CD4-positive, alpha-beta T cell treated with Interleukin-6 at 100 ng/mL for 8 hours (primary cell): ENCODE data around the gene HINT3.
"Not testable (repeated sequence)": the region's sequence is repeated elsewhere in the genome, so short reads cannot be mapped to it uniquely, and the experiment has no call there.

Source experiments
- DNase-seq: peaks from one replicate; pipeline ENCODE4 v3.0.0-alpha.2; 2020; ENCODE audit warnings: mixed read lengths, low spot score

The HINT3 gene

DNA sequence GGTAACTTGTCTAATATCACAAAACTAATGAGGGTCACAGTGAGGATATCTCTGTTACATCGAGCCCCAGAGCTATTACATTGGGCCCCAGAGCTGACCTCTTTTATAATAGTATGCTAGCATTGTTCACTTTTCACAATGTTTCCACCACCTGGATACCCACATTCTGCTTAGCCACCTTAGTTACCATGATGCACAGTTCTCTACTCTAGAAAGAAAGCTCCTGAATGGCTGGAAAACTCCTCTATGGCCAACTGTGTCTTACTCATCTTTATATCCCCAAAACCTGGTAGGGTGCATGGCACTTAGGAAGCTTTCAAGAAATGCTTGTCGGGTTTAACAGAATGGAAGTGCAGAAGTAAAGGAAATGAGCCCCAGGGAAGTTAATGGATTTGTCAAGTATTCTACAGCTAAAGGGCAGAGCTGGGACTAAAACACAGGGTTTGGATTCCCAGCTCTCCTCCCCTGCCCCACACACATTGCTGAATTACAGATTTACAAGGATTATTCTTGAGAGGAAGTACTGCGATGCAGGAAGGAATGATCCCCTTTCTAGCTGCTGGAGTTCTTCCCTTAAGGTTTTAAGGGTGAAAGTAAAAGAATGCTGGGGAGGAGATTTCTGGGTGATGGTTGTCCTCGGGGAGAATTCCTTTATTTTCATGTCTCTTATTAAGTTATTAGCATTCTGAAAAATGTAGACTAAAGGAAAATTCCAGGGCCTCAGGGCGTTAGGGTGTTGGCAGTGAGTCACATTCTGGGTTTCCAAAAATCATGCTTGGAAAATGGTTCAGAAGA lies 16.1 kb upstream of the HINT3 start:
- DNase-seq = no peak

DNA sequence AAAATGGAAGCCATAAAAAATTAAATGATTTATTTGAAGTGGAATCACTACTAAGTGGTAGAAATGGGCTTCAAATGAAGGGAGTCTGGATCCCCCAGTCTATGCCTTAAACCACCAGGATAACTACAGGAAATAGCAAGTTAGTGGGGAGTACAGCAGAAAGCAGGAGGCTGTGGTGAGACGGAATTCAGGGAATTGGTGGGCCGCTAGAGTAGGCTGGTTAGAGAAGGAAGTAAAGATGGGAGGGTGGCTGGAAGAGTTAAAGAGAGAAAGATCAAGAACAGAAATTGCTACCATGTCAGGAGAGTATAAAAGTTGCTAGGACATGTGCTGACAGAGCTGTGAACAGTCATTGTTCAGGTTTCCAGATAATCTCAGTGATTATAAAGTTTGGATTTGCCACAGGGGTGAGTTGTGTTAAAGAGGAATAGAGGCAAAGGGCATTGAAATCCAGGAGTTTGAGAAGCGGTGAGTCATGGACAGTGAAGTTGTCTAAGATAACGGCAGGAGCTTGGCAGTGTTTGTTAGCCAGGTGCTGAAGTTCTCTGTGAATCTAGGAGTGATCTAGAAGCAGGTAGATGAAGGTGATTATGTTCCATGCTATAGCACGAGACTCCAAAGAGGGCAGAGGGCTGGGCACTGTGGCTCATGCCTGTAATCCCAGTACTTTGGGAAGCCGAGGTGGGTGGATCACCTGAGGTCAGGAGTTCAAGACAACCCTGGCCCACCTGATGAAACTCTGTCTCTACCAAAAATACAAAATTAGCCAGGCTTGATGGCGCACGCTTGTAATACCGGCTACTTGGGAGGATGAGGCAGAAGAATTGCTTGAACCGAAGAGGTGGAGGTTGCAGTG lies 13.7 kb upstream of the HINT3 start:
- no peak for DNase-seq

DNA sequence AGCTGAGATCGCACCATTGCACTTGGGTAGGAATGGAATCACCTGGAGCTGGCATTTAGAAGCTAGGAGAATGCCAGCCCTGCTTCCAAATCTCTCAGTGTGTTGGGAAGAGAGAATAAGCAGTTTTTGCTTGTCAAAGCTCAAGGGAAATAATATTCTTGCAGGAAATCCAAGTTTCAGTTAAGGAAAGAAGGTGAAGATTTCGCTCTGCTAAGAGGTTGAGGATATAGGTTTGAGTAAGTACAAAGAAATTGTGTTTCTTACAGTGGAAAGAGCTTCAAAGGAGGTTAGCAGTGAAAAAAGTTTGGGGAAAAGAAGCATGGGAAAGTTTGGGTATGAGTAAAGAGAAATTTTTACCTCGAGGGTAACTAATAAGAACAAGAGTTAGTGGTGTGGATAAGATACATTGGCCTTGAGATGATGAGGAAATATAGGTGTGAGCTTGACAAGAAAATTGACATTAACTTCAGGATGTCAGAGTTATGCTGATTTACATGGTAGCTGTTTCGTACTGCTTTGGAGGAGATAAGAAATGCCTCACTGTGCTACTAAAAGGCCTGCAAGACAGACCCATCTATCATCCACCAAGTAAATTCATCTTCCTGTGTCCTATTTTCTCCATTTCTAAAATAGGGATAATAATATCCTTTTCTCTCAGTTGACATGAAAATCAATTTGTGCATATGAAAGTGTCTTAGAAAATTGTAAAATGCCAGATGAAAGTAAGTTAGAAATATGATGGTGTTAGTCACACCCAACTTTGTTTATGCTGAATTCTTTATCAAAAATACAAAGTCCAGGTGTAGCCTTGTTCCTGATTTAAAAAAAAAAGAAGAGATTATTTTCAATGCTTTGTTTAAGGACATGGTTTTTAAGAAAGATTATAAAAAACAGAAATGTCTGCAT lies 12.8 kb upstream of the HINT3 start:
- no peak for DNase-seq

DNA sequence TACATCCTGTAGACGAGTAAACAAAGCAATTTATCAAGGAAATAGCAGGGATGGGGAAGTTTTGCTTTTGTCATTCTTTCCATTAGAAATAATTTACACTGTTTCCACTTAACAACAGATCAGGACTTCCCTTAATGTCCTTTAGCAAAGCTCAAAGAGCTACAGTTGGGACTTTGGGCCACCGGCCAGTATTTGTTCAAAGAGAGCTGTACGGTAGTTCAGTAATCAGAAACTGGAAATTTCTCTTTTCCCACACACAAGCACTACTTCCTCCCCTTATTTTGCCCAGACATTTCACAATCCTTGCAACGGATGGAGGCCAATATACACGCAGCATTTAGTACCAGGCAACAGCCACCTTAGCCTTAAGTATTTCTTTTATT lies 12.1 kb upstream of the HINT3 start:
- DNase-seq = no peak

DNA sequence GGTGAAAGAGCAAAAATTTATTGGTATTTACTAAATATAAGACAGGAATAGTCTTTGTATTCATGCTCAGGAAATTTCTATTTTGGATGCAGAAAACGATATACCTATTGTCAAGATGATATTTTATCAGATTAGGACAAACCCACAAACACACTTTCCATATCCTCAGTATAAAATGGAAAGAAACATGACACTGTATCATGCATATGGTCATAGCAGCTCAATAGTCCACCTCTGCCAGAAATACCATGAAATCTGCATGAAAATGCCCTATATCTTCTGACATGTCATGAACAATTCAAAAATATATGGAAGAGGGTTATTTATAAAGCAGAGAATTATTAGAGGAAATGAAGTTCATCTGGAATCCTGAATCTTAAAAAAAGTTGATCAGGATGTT lies 11.7 kb upstream of the HINT3 start:
- no peak for DNase-seq

DNA sequence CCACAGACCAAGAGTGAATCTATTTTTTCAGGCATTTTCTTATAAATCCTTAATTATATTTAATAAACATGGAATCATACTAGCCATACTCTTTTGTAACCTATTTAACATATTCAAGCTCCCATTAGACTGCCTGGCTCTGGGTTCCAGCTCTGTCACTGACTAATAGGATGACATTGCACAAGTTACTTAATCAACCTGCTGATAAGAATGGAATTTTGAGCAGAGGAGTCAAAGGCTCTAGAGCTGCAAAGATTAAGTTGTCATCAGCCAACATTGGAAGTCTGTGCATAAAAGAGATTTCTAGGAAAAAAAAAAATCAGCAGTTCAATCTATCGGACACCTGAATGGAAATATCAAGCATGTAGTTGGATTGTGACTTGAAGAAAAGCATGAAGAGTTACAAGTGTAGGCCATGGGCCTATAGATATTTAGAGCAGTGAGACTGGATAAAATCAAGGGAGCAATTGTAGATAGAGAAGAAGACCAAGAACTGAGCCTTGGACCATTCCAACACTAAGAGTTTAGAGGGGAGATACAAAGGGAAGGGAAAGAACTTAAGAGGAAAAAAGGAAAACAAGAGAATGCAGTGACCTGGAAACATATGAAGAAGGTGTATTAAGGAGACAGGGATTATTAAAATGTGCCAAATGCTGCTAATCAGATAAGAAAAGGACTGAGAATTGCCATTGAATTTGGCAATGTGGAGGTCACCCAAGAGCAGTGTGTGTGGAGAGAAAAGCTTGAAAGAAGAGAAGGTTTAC lies 11.0 kb upstream of the HINT3 start:
- DNase-seq = no peak

DNA sequence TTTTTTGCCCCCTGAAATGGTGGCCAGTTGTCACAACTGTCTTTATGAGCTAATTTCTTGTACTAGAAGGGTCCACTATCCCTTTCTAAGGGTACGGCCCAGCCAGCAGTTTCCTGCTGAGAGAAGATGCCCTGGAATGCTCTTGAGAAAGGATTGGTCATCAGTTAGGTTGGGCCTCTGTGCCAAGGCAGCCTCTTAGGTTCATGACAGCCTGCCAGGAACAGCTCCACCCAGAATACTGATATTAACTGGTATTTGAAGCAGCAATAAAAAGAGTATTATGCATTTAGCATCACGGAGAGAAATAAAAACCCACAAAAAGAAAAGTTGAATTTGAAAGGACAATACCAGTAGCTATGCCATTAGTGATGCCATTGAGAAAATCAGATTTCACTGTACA lies 9.0 kb upstream of the HINT3 start:
- no peak for DNase-seq

DNA sequence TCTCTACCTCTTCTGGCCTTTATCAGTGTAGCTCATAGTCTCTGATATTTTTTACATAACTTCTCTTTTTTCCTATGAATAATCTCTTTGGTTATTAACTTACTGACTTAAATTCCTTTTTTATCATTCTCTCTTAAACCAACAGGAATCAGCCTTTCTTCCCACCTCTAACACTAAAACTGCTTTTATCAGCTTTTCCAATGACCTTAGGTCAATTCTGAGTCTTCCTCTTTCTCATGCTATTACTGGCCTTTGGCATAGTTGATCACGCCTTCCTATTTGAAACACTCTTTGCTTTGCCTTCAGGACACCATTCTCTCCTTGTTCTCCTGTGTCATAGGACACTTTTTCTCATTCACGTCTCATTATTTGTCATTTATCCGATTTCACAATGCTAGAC lies 8.1 kb upstream of the HINT3 start:
- DNase-seq = no peak

DNA sequence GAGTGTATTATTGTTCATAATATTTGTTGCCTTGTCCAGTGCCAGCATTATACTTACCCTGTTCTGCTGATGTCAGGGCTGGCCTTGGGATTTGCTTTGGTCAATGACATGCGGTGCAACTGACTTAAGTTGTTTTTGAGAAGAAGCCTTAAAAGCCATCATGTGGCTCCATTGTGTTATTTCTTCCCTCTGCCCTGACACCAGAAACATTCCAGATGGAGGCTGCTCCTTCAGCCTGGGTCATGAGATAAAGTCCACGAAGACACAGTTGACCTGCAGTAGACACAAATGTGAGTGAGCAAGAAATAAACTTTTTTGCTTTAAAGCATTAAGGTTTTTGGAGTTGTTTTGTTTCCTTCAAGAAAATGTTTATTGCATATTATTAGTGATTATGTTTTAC lies 7.5 kb upstream of the HINT3 start:
- no peak for DNase-seq

DNA sequence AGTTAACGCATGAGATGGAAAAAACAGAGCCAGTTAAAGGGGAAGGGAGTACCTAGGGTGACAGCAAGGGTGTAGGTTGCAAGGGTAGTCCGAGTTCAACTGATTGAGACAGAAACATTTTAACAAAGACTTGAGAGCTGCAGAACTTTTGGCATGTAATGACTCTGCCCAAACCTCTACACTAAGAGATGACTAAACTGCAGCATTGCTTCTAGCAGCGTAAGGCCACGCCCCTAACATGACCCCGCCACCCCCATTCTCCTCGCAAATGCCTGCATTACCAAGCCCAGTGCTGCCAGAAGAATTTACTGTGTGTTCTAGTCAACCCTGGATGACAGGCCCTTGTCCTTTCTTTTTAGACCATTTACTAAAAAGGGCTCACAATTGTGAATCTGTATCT lies 6.3 kb upstream of the HINT3 start:
- DNase-seq = no peak

DNA sequence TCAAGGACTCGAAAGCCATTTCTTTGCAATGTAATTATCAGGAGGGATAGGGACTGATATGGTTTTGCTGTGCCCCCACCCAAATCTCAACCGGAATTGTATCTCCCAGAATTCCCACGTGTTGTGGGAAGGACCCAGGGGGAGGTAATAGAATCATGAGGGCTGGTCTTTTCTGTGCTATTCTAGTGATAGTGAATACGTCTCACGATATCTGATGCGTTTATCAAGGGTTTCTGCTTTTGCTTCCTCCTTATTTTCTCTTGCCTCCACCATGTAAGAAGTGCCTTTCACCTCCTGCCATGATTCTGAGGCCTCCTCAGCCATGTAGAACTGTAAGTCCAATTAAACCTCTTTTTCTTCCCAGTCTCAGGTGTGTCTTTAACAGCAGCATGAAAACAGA lies 5.9 kb upstream of the HINT3 start:
- not testable (repeated sequence) for DNase-seq

DNA sequence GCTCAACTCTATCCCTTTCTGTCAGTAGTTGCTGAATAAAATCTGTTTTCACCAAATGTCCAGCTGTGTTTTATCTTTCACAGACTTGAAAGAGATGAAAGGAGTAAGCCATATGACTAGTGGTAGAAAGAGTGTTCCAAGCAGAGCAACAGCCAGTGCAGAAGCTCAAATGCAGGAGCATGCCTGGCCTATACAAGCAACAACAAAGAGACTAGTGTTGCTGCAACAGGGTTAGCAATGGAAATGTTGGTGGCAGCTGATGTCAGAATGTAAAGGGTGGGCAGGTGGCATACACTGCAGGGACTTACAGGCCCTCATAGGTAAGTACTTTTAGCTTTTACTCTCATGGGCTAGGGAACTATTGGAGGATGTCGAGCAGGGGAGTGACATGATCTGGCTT lies 5.2 kb upstream of the HINT3 start:
- no peak for DNase-seq

DNA sequence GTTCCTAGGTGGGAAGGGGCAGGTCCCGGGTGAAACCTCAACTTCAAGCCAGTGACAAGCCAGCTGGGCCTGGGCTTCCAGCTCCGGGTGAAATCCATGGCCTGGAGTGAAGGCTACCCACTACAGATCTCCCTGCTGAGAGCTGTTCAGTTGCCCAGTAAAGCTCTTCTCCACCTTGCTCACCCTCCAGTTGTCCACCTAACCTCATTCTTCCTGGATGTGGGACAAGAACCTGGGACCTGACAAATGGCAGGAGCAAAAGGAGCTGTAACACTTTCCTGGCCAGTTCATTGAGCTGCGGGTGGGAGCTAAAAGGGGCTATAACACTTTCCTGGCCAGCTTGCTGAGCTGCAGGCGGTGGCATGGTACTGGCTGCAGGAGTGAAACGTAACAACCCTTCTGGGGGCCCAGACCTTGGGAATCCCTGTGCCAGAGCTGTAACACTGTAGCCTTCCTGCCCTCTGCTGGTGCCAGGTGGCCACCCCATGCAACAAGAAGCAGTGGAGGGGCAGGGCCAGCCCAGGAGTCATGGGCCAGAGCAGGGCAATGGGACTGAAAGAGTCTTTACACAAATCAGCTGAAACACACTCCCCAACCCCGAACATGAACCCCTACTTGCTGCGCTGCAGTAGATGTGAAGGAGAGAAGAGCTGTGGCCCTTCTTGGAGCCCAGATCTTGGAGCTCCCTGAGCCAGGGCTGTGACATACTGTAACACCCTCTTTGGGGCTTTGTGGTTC lies 3.6 kb upstream of the HINT3 start:
- DNase-seq = no peak

DNA sequence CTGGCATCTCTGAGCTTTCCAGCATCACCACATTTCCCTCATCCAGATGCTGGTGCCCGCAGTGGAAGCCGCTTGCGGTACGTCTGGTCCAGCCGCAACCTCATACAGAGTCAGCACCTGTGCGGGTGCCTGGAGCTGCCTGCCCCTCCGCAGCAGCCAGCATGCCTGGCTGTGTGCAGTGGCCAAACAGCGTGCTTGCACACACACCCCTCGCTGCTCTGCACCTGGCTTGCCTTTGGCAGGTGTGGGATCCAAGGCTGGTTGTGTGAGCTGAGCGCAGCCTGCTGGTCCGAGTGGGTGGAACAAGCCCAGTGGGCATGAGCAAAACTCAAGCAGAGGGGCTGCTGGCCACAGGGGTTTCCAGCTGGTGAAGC lies 3.1 kb upstream of the HINT3 start:
- DNase-seq = no peak

DNA sequence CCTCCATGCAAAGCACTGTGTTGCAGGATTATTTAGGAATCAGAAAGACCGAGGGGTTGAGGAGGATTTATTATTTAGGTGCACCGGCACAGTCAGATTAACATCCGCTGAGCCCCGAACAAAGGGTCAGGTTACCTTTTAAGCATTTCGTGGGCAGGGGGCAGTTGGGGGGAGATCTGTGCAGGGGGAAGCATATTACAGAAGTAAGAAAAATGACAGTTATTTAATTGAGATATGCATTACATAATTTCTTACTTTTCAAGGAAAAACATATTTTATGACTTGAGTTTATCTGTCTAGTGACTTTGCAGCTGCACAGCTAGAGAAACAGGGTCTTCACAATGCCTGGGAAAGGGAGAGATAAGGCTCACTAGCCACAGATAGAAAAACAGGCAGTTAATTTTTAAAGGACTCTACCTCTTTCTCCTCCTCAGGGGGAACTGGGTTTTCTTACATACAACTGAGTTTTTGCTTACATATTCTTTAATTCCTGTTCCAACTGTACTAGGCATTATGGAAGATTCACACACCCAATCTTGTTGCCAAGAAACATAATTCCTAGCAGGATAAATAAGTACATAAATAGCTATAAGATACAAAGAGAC lies 1.7 kb upstream of the HINT3 start:
- no peak for DNase-seq

DNA sequence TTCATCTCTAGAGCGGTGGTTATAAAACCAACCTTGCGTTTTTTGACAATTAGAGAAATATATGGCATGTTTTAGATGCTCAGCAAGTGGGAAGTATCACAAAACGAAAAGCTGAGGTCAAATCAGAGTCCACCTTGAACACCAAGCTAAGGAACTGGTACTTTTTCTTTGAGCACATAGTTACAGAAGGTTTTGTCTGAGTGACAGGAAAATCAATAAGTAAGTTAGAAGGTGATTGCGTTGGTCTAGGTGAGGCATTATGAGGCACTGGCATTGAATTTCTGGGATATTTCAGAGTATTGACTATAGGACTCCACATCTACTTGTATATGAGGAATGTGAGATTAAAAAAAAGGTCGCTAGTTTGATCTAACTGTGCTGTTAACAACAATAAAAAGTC lies 597 bp upstream of the HINT3 start:
- no peak for DNase-seq

DNA sequence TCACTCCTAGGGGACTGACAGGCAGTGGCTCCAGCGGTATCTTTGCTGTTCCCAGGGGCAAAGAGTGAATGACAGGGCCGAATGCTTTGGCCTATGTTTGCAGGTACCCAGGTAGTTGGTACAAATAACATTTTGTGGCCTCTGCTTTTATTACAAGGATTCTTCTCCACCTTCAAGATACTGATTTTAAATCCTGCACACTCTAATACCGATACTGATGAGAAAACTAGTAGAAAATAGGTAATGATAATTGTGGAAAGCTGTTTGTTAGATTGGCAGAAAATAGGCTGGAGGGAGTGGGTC lies 772 bp downstream of the HINT3 start:
- DNase-seq = no peak

DNA sequence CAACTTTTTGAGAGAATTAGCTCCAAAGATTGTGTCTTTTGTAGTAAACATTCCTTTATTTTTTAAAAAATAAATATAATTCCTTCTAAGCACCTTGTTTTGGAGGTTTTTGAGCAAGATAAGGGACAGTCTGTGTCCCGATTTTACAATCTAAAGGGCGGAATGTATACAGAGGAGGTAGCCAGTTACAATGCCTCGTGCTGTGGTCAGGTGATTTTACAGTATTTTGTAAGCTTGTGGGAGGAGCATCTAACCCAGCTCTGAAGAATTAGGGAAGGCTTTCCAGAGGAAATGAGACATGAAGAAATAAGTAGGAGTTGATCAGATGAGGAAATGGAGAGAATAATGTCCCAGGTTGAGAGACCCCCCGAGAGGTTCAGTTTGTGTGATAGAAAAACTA lies 1.3 kb downstream of the HINT3 start:
- DNase-seq = no peak

DNA sequence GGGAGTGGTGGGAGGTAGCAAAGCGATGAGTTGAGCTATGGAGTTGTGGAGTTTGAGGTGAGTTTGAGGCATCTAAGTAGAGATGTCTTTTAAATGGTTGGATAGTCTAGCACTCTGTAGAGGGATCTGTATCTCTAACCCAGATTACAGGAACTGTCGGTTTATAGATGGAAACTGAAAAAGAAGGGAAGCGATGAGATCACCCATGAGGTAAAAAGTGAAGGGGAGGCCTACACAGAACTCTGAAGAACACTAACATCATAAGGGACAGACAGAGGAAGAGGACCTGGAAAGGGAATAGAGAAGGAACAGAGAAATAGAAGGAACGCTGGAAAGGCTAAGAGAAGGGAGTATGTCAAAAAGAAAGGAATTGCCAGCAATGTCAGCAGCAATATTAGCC lies 2.5 kb downstream of the HINT3 start:
- DNase-seq = no peak

DNA sequence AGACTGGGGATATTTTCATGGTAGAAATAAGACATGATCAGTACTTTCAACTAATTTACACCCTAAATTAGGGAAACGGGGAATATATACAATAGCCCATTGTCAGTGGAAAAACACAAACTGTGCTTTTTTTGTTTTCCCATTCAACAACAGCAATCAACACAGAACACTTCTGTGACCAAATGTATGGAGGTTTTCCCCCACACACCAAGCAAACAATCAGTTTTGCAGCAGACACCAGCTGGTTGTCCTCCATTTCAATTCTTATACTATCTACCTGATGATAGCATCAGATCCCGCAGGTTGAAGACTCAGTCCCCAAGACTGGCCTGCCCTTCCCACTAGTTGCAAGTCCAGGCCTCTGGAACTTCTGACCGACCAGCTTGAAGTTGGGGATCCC lies 4.5 kb downstream of the HINT3 start:
- no peak for DNase-seq
